H9 (cell line): ENCODE data around the gene RASIP1. TPM values are rescaled to one million over a fixed set of nuclear protein-coding genes. Genes with fewer than 3 reads are reported as not detected.

Source experiments
- DNase-seq: peaks from one replicate; pipeline ENCODE4 v3.0.0-alpha.2; 2017
- H2AFZ ChIP-seq: one replicate; pipeline ENCODE4 v1.6.1; 2013; ENCODE audit warnings: mild to moderate bottlenecking, low read length, control low read depth, moderate library complexity
- H2AK5ac ChIP-seq: 2 replicates; pipeline ENCODE4 v1.6.1; 2013; ENCODE audit warnings: low read length, control low read depth, mixed read lengths; ENCODE audit not compliant: insufficient read length
- H2BK120ac ChIP-seq: one replicate; pipeline ENCODE4 v1.6.1; 2013; ENCODE audit warnings: low read depth, mild to moderate bottlenecking, low read length, control low read depth, inconsistent platforms; ENCODE audit not compliant: poor library complexity, severe bottlenecking
- H2BK12ac ChIP-seq: 2 replicates; pipeline ENCODE4 v1.6.1; 2013; ENCODE audit warnings: low read length, control low read depth, mixed read lengths, low read depth; ENCODE audit not compliant: insufficient read length
- H2BK15ac ChIP-seq: 2 replicates; pipeline ENCODE4 v1.6.1; 2013; ENCODE audit warnings: low read depth, low read length, control low read depth
- H2BK20ac ChIP-seq: one replicate; pipeline ENCODE4 v1.6.1; 2013; ENCODE audit warnings: low read depth, mild to moderate bottlenecking, low read length, control low read depth, inconsistent platforms; ENCODE audit not compliant: poor library complexity, severe bottlenecking
- H2BK5ac ChIP-seq: 2 replicates; pipeline ENCODE4 v1.6.1; 2013; ENCODE audit warnings: low read length, control low read depth, mixed read lengths; ENCODE audit not compliant: insufficient read length
- H3K14ac ChIP-seq: 2 replicates; pipeline ENCODE4 v1.6.1; 2013; ENCODE audit warnings: low read length, control low read depth; ENCODE audit not compliant: insufficient read depth
- H3K18ac ChIP-seq: 2 replicates; pipeline ENCODE4 v1.6.1; 2013; ENCODE audit warnings: low read depth, mild to moderate bottlenecking, mixed read lengths, low read length, control low read depth; ENCODE audit not compliant: insufficient read length
- H3K23ac ChIP-seq: 2 replicates; pipeline ENCODE4 v1.6.1; 2013; ENCODE audit warnings: low read length, control low read depth, mixed read lengths, low read depth; ENCODE audit not compliant: insufficient read length
- H3K23me2 ChIP-seq: 2 replicates; pipeline ENCODE4 v1.6.1; 2013; ENCODE audit warnings: low read depth, mild to moderate bottlenecking, mixed read lengths, low read length, control low read depth; ENCODE audit not compliant: insufficient read length, poor library complexity, severe bottlenecking
- H3K27ac ChIP-seq: 2 replicates; pipeline ENCODE4 v1.5.1; 2013; ENCODE audit warnings: low read length, control low read depth, mixed read lengths, low read depth; ENCODE audit not compliant: insufficient read length
- H3K27me3 ChIP-seq: 2 replicates; pipeline ENCODE4 v1.6.1; 2013; ENCODE audit warnings: low read length, control low read depth, inconsistent platforms; ENCODE audit not compliant: insufficient read depth
- H3K4ac ChIP-seq: 2 replicates; pipeline ENCODE4 v1.6.1; 2013; ENCODE audit warnings: low read depth, mild to moderate bottlenecking, control low read depth, inconsistent platforms, low read length, moderate library complexity
- H3K4me1 ChIP-seq: 2 replicates; pipeline ENCODE4 v1.6.1; 2013; ENCODE audit warnings: low read length, control low read depth, inconsistent platforms; ENCODE audit not compliant: insufficient read depth
- H3K4me2 ChIP-seq: 2 replicates; pipeline ENCODE4 v1.6.1; 2013; ENCODE audit warnings: low read length, control low read depth, mixed read lengths; ENCODE audit not compliant: insufficient read length, insufficient read depth
- H3K56ac ChIP-seq: 2 replicates; pipeline ENCODE4 v1.6.1; 2013; ENCODE audit warnings: low read depth, mild to moderate bottlenecking, mixed read lengths, low read length, control low read depth; ENCODE audit not compliant: insufficient read length
- H3K79me1 ChIP-seq: 2 replicates; pipeline ENCODE4 v1.6.1; 2013; ENCODE audit warnings: low read depth, mild to moderate bottlenecking, moderate library complexity, low read length, control low read depth, inconsistent platforms; ENCODE audit not compliant: insufficient read depth, poor library complexity, severe bottlenecking
- H3K79me2 ChIP-seq: 2 replicates; pipeline ENCODE4 v1.6.1; 2013; ENCODE audit warnings: low read length, control low read depth, inconsistent platforms; ENCODE audit not compliant: insufficient read depth
- H3K9ac ChIP-seq: 2 replicates; pipeline ENCODE4 v1.6.1; 2013; ENCODE audit warnings: low read length, control low read depth, mixed read lengths; ENCODE audit not compliant: insufficient read length; ENCODE audit errors: extremely low read depth
- H3K9me3 ChIP-seq: one replicate; pipeline ENCODE4 v1.6.1; 2013; ENCODE audit warnings: low read depth, low read length, inconsistent platforms; ENCODE audit not compliant: control insufficient read depth
- H3T11ph ChIP-seq: one replicate; pipeline ENCODE4 v1.6.1; 2013; ENCODE audit warnings: mild to moderate bottlenecking, low read length, control low read depth, inconsistent platforms
- H4K20me1 ChIP-seq: one replicate; pipeline ENCODE4 v1.6.1; 2013; ENCODE audit not compliant: control insufficient read depth, insufficient read length, insufficient read depth
- H4K5ac ChIP-seq: 2 replicates; pipeline ENCODE4 v1.6.1; 2013; ENCODE audit warnings: low read depth, mild to moderate bottlenecking, mixed read lengths, low read length, control low read depth; ENCODE audit not compliant: insufficient read length
- H4K8ac ChIP-seq: replicated peaks from 2 replicates; pipeline ENCODE4 v1.6.1; 2013; ENCODE audit warnings: low read length, control low read depth, mixed read lengths, low read depth; ENCODE audit not compliant: insufficient read length
- H4K91ac ChIP-seq: 2 replicates; pipeline ENCODE4 v1.6.1; 2013; ENCODE audit warnings: low read depth, mild to moderate bottlenecking, moderate library complexity, mixed read lengths, low read length, control low read depth; ENCODE audit not compliant: insufficient read length
- H3K27ac Mint-ChIP-seq, 3 experiments: 2 replicates in 2 of 3; 3 replicates in 1 of 3; pipeline ENCODE4 v1.8.0; 2020 to 2021; ENCODE audit warnings: mixed read lengths in 3 of 3, mild to moderate bottlenecking in 1 of 3, moderate library complexity in 1 of 3
- H3K27me3 Mint-ChIP-seq: 2 replicates; pipeline ENCODE4 v1.8.0; 2021; ENCODE audit warnings: low read depth, mild to moderate bottlenecking, moderate library complexity, mixed read lengths
- H3K36me3 Mint-ChIP-seq, 3 experiments: 2 replicates in 2 of 3; 3 replicates in 1 of 3; pipeline ENCODE4 v1.8.0; 2020 to 2021; ENCODE audit warnings: low read depth in 3 of 3, mixed read lengths in 3 of 3; ENCODE audit not compliant: insufficient read depth in 1 of 3
- H3K4me1 Mint-ChIP-seq, 2 experiments: 2 replicates each; pipeline ENCODE4 v1.8.0; 2020; ENCODE audit warnings: mixed read lengths in 2 of 2
- H3K4me3 Mint-ChIP-seq, 2 experiments: 2 replicates in 1 of 2; 3 replicates in 1 of 2; pipeline ENCODE4 v1.8.0; 2020 to 2021; ENCODE audit warnings: mild to moderate bottlenecking in 2 of 2, mixed read lengths in 2 of 2, moderate library complexity in 1 of 2
- H3K9me3 Mint-ChIP-seq, 2 experiments: 2 replicates in 1 of 2; 3 replicates in 1 of 2; pipeline ENCODE4 v1.8.0; 2020; ENCODE audit warnings: mild to moderate bottlenecking in 2 of 2, mixed read lengths in 2 of 2, moderate library complexity in 1 of 2
- CTCF ChIP-seq: fragments of 200-600 bp; sonication (generic); conservative IDR thresholded peaks from 3 replicates; pipeline ENCODE4 v1.8.0; 2021; ENCODE audit warnings: antibody characterized with exemption, mild to moderate bottlenecking
- WGBS: extraction: QIAGEN DNeasy Blood & Tissue Kit; methylation state at CpG from one replicate; pipeline ENCODE4 v1.1.7; 2013; ENCODE audit warnings: missing lambda C conversion rate, low lambda C conversion rate, mixed read lengths; ENCODE audit not compliant: insufficient read length; ENCODE audit errors: extremely low coverage; 5-methylcytosine and 5-hydroxymethylcytosine counted together
- total RNA-seq: library from RNA; stranded (reverse); gene quantifications from 2 replicates; pipeline ENCODE4 v1.2.1, GENCODE V29; 2021

RASIP1 gene
- total RNA-seq, 1 experiment from 2014 or later: 2.4 TPM

GRCh38 chr19:48681127-48681470 lies 59.3 kb downstream of the RASIP1 start:
- Histone ChIP-seq H3K79me1 (no peaks in the 10 kb centered on the region), H3K23ac (no peak overlapping the region), H3K18ac (no peak overlapping the region), H3K9me3 (no peaks in the 10 kb centered on the region), H2BK12ac (no peak overlapping the region), H4K8ac (no peak overlapping the region), H4K5ac (no peak overlapping the region), H4K91ac (no peak overlapping the region), H3K4me2 (no peak overlapping the region), H2BK20ac (no peak overlapping the region), H3K23me2 (no peaks in the 10 kb centered on the region), H3T11ph (no peak overlapping the region), H2AK5ac (no peak overlapping the region), H3K14ac (no peak overlapping the region), H4K20me1 (no peaks in the 10 kb centered on the region), H3K27me3 (no peaks in the 10 kb centered on the region; the same call in 1 of the 2 replicates), H2BK5ac (no peak overlapping the region), H3K4ac (no peak overlapping the region), H2BK120ac (no peak overlapping the region), H3K9ac (no peak overlapping the region), H3K4me1 (no peaks in the 10 kb centered on the region), H3K27ac (no peak overlapping the region), H3K79me2 (no peaks in the 10 kb centered on the region), H2BK15ac (no peak overlapping the region), H2AFZ (no peak overlapping the region), H3K56ac (no peak overlapping the region)
- WGBS: no CpG with 5 or more reads among the region's 7 CpGs
- peaks cover 3 to 6% of the 10 kb centered on the region in 2 experiments for H3K4me1 Mint-ChIP-seq
- peaks cover 9% of the 10 kb centered on the region for H3K27me3 Mint-ChIP-seq
- no peaks in the 10 kb centered on the region for H3K9me3 Mint-ChIP-seq
- H3K27ac Mint-ChIP-seq: no peak overlapping the region
- TF ChIP-seq CTCF: no peak
- DNase-seq: no peak
- no peak overlapping the region for H3K4me3 Mint-ChIP-seq
- H3K36me3 Mint-ChIP-seq: no peaks in the 10 kb centered on the region; a peak in 1 of 7 replicates
